HG02884 (cell line): ENCODE results near the gene ZNF32.

Source experiments
- ATAC-seq: cut with Tn5 transposase; IDR thresholded peaks from one replicate; pipeline ENCODE4 v1.9.1; 2021; ENCODE audit warnings: mild to moderate bottlenecking, moderate library complexity; ENCODE audit not compliant: unreplicated experiment

ZNF32 gene, protein sequence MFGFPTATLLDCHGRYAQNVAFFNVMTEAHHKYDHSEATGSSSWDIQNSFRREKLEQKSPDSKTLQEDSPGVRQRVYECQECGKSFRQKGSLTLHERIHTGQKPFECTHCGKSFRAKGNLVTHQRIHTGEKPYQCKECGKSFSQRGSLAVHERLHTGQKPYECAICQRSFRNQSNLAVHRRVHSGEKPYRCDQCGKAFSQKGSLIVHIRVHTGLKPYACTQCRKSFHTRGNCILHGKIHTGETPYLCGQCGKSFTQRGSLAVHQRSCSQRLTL

DNA sequence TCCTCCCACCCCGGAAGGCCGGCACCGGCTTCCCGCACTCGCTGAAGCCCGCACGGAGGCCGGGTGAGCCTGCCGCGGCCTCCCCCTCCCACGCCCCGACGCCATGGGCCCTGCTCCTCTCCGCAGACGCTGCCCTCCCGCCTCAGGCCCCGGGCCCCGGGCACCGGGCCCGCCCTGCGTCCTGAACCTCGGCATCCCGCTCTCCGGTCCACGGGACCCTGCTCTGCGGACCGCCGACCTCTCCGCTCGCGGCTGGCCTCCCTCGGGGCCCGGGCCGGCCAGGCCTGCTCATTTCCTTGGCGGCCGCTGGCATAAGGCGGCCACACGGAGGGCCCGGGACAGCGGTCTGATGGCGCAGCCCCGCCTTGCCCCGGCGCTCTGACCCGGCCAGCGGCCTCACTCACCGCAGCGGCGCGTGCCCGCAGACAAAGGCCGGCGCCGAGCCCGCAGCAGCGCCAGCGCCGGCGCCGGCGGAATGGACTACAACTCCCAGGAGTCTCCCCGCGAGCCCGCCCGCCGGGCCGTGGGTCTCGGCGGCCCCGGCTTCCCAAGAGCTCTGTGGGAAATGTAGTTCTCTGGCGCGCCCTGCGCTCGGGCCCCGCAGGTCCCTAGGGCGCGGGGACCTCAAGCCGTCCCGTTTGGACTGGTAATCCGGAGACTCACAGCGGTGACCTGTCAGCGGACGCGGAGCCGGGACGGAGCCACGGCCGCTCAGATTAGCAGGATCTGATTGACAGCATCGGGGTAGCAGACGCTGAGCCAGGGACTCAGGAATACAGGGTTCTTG is at the start of gene ZNF32:
Gene ZNF32, minus strand, starts transcription at position 484 of the 787 bp plus-strand sequence. CDS start 2,748 bp downstream, outside the sequence.
- peak; percentile 99 for ATAC-seq

DNA sequence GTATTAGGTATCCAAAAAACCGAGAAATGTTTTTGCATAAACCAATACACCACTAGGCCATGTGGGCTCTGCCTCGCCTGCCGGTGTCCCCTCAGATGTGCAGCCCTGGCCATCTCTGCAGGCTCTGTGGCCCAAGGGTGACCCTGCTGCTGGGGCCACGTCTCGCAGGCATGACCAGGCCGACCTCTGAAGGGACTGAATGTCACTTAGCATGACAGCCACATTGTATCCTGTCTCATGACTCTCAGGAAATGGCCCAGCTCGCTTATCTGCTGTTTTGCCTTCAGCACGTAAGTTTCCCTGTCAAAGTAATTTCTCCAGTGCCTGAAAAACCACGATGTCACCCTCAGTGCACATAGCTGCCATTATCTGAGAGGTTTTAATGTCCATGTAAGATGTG is 49.5 kb upstream of the ZNF32 start:
- no peak for ATAC-seq

DNA sequence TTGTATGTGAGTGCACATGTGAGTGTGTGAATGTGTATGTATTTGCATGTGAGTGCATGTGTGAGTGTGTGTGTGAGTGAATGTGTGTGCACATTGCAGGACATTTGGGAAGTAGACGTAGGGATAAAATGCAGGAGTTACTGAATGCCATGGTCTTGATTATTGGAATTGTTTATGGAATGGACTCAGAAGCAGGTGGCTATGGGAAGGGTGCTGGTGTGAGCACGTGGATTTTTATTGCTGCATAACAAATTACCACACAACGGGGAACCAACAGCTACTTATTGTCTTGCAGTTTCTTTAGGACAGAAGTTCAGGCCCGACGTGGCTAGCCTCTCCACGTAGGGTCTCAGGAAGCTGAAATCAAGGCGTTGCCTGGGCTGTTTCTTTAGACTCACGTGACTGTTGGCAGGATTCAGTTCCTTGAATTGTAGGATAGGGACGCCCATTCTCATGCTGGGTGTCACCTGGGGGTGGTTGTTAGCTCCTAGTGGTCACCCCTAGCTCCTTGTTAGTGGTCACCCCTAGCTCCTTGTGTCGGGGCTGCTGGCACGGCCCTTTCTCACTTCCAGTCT is 48.3 kb upstream of the ZNF32 start:
- no peak for ATAC-seq

DNA sequence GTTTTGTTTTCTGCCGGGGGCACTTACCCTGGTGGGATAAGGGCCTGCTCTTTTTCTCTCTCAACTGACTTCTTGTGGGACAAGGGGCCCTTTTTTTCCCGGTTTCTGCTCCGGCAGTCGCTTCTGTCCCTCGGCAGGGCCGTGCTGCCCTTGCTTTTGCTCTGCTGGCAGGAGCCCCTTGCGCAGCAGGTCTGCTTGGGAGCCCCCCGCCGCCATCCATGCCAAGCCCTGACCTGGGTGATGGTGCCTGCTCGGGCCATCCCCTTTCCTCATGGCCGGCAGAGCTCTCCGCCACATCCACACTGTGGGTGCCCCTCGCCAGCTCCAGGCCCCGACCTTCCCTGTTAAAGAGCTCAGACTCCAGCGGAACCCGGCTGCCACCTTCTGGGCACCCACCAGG is 47.0 kb upstream of the ZNF32 start:
- ATAC-seq: no peak

DNA sequence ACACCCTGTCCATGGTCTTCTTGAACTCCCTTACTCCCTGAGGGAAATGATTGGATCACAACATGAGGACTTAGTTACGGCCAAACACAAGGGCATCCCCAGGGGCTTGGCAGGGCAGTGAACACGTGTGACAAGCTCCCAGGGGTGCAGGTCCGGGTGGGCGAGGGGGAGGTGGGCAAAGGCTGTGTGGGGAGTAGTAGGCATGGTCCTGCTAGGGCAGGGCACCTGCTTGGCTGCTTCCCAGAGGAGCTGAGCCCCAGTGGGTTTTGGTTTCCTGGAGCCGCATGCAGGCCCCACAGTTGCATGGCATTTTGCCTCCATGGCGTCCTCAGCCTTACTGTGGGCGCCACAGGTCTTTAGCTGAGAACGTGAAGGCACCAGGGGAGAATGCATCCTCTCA is 46.6 kb upstream of the ZNF32 start:
- ATAC-seq: no peak

DNA sequence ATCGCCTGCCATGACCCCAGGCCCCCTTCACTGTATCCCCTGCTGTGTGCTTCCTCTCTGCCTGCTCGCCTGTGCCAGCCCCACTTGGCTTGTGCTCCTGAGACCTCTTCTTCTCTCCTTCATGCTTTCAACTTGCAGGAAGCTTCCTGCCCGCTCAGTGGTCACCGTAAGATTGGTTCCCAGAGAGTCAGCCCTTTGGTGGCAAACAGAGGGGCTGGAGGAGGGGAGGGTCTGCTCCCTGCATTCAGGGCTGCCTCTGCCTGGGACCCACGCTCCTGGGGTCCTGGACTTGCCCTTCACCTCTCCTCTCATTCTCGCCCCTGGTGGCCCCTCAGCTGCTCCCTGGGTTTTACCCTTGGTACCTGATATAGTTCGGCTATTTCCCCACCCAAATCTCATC is 45.8 kb upstream of the ZNF32 start:
- no peak for ATAC-seq

DNA sequence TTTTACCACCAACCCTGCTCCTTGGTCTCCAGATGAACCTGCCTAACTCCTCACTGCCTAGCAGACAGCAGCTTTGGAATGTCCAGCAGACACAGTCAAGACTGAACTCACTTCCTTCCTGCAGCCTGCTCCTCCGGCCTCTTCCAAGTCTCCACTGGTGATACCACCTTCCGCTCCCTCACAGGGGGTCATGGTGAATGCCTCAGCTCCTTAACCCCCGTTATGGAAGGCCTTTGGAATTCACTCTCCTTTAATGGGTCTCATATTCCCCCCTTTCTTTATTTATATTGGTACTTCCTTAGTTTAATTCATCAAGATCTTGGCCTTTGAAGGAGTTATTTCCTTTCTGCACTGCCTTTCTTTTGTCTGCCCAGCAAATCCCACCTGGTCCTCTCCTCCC is 44.9 kb upstream of the ZNF32 start:
- no peak for ATAC-seq

DNA sequence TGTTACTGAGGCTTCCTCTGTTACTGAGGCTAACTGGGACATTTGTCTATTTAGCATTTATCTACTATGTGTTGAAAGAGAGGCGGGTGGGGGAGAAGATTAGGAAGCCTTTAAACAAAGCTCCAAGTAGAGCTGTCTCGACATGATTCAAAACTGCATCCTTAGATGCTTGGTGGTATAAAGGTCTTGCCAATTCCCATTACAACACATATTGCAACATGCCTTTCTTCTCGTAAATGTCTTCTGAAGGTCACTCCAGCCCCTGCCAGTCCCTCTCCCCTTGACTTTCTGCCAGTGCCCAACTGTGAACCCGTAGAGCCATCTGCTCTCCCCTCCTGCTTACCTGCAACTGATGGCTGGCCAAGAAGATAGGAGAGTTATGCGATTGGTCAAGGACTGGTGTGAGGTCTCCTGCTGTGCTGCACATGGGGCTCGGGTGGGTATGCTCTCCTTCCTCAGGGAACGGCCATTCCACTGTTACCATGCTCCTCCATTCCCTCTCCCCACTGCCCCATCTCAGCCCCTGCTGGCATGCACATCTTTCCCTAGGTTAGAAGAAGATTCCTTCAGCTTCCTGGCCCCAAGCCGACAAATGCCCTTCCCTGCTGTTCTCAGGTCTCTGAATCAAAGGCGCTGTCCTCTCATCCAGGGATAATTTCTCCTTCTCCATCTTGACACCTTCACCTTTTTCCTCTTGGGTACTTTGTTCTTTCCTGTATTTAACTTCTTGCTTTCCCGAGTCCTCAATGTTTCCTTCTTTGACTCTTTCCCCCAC is 43.6 kb upstream of the ZNF32 start:
- no peak for ATAC-seq

DNA sequence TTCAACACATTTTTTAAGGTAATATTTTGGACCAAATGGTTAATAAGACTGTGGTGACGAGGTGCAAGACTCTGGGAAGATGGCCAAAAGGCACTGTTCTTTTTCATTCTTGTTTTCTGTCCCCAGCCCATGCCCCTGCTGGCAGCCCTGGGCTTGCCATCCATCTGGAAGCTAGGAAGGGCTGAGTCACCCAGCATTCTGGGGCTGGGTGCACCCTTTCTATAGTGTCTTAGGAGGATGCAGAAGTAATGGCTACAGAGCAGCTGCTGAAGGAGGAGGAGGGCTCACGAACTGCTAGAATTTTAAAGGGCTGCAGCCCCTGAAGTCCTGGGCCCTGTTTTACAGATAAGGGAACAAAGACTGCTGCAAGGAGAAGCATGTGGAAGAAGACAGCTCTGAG is 42.8 kb upstream of the ZNF32 start:
- no peak for ATAC-seq

DNA sequence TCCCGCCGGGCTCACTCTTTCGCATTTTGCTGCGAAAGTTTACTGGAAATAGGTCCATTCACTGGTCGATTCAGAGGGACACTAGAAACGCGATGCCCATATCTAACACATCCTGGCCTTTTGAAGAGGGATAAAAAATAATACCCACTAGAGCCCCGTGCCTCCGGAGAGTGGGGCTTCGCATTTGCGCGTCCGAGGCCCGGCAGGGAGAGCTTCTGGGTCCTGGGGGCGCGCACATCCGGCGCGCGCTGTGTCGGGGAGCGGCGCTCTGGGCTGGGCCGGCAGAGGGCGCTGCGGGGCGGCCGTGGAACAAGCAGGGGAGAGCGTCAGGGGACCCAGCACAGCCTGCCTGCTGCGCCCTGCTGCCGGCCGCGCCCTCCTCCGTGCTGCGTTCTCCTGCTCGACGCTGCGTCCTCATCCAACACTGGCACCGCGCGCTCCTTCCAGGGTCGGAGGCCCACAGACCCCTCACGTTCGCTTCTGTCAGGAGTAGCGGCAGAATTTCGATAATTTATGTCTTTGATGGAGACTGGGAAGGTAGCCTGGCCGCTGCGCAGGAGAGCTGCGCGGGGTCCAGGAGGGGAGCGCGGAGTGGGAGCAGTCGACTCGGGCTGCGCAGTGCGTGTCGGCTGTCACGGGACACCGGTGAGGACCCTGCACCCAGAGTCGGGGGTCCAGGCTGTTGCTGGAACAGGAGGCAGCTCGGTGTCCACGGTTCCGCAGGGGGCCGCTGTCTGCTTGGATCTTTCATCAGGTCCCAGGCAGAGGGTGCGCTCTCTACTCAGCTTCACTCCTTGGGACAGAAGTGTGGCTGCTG is 41.5 kb upstream of the ZNF32 start:
- peak; percentile 99 for ATAC-seq

DNA sequence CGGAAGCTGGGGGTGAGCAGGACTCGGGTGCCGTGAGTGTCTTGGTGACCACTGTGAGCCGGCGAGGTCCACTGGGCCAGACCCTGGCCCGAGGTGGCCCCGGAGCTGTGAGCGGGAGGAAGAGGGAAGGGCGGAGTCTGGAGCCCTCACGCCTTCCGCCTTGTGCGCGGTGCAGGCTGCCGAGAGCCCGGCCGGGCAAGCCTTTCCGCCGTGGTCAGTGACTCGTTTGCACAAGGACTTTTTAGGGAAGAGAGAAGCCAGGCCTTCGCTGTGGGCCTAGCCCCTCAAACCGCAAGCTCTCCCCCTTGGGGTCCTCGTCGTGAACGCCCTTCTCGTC is 40.9 kb upstream of the ZNF32 start:
- ATAC-seq: peak; percentile 52

DNA sequence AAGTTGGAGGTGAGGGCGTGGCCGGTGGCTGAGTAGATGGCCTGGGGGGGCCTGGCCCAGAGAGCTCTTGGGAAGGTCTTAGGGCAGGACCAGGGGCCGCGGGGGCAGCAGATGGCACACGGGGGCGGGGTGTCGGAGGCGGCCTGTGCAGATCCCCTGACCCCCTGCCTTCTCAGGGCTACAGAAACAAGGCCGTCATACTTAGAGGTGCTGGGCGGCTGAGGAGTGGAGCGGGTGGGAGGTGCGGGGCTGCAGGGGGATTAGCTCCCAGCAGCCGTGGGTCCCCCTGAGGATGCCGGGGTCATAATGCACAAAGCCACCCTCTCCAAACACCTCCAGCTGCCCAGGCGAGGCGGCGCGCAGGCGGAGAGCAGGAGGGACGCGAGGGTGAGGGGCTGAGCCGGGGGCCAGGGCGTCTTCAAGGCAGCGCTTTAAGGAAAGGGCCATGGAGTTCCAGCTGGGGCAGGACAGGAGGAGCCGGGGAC is 40.4 kb upstream of the ZNF32 start:
- ATAC-seq: no peak

DNA sequence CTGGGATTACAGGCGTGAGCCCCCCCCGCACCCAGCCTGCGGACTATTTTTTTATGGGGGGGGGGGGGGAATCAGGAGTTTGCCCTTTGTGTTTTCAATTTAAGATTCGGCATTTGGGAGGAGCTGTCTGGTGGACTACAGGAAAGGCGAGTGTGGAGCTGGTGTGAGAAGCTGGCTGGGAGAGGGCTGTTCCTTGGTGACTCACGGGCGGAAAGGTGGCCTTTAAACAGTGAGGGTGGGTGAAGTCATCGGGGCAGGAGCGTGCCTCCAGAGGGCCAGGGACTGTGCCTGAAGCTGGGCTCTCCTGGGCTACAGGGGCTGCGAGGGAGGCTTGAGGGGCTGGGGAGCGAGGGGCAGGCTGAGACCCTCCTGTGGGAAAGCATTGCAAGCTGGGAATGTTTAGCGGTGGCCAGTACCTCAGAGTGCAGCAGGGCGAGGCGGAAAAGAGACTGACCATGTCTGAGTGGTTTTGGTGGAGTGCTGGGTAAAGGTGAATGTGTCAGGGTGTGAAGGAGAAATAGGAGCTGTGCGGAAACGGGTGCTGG is 39.7 kb upstream of the ZNF32 start:
- no peak for ATAC-seq

DNA sequence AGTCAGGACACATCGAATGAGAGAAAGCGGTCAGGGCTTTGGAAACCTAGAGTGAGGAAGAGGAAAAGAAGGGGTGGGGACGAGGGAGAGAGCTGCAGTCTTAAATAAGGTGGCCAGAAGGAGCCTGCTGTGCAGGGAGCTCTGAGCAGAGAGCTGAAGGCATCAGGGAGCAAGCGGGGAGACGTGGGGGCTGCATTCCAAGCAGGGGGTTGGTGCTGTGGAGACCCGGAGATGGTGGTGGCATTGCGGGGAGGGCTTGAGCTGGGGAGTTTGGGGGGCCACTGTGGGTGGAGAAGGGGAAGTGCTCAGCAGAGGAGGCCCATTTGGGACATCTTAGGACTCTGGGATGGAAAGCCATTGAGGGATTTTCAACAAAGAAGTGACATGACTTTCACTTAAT is 38.7 kb upstream of the ZNF32 start:
- no peak for ATAC-seq

DNA sequence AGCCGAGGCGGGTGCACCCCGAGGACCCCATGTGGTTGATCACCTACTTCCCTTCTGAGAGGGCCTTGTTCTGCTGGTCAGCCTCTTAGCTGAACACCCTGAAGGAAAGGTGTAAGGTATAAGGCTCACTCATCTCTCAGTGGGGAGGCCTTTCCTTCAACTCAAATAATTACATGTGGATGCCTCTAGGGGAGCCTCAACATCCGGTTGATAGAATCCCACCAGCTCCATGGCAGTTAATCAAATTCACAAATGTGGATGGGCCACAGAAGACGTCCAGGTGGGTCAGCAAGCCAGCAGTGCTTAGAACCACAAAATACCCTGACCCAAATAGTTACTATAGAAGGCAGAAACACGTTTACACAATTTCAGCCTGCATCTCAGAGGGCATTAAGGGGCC is 37.7 kb upstream of the ZNF32 start:
- no peak for ATAC-seq

DNA sequence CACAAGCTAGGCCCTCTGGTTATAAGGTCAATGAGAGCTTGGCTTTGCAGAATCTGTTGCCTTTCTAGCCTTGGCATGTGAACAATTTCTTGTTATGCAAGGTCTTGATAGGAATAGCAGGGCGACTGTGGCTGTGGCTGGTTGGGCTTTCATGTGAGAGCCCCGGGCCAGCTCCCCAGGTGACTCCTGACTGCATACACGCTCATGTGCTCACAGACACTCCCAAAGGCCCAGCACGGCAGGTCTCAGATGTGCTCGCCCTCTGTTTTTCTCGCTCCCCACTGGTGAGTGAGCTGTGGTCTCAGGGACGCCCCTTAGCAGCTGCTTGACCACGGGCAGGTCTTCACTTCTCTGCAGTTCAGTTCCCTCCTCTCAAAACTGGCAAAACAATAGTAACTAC is 37.1 kb upstream of the ZNF32 start:
- ATAC-seq: no peak

DNA sequence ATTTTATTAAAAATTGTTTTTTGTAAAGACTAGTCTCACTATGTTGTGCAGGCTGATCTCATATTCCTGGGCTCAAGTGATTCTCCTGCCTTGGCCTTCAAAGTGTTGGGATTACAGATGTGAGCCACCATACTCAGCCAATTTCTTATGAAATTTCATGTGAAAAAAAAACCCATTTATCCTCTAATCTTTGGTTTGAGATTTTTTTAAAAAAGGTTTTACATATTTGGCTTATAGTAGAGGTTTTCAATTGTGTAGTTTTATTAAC is 35.5 kb upstream of the ZNF32 start:
- no peak for ATAC-seq

DNA sequence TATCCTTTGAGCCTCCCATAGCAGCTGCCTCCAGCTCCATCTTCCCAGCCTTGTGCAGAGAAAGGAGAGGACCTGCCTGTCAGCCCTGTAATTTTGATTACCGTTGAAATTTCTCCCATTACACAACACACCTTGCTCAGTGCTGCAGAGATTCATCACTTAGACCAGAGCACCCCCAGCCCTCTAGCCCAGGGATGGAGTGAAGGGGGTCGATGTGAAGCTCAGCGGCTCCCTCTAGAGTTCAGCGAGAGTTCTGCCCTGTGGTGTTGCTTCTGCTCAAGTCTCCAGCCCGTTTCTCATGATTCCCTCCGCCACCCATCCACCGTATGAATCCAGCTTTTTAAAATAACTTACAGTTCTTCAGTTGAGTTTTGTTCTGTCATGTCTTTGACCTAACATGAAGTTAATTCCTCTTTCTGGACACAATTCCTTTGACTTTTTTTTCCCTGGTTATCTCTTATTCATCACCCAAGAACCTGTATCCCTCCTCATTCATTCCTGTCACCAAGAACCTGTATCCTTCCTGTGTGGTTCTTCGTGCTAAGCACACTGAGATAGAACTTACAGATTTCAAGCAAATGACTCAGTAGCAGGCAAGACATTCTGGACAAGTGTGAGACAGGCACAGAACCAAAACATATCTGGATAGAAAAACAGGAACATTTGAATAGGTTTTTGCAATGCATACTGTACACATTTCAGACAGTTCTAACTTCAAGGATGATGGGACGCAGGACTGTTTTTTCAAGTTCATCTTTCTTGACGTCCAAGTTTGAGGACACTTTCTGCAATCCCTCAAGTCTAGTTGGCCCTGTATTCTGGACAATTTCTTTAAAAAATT is 35.0 kb upstream of the ZNF32 start:
- no peak for ATAC-seq

DNA sequence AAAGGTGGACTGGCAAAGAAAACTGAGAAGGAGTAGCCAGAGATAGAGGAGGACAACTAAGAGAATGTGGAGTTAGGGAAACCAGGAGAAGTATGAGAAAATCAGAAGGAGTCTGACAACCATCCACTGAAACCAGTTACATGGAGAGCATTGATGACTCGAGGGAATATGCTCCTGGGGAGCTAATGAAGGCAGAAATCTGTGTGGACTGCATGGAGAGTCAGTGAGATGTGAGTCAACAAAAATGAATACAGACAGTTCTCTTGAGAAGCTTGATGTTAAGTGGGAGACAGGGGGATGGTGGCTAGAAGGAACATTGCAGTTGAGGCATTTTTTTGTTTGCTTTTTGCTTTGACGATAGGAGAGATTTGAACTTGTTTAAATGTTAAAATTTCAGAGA is 34.3 kb upstream of the ZNF32 start:
- ATAC-seq: no peak

DNA sequence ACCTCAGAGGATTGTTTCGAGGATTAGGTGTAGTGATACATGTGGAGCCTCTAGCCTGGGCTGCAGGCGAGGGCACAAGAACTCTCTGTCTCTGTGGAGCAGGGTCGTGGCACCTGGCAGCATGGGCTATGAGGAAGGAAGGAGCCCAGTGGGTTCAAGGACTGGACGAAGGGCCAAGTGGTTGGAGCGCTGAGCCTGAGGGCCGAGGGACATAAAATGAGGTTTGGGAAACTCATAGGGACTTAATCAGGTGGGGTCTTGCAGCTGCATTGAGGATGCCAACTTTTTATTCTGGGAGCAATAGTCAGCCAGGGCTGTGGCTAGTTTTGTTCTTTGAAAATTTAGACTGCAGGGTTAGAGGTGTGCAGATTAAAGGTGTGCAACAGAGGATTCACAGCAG is 33.0 kb upstream of the ZNF32 start:
- ATAC-seq: no peak
